Left renal cortex interstitium (tissue), 4 donors: ENCODE results near the gene SMIM9. TPM values are rescaled to one million over a fixed set of nuclear protein-coding genes. Genes with fewer than 3 reads are reported as not detected.
"Not testable (repeated sequence)": the region's sequence is repeated elsewhere in the genome, so short reads cannot be mapped to it uniquely, and the experiment has no call there.

ENCODE experiments used
- DNase-seq, 4 donors: peaks; one replicate each; pipeline ENCODE4 v3.0.0-alpha.2; 2013; ENCODE audit warnings: low read depth in 4 of 4, low spot score in 2 of 4, missing footprints in 1 of 4
- polyA plus RNA-seq, 4 donors: library from polyadenylated mRNA; unstranded; fragments of 120-200 nt; gene quantifications; one replicate each; pipeline ENCODE4 v1.2.1, GENCODE V29; 2013; ENCODE audit not compliant: insufficient read length in 4 of 4

Gene SMIM9
- polyA plus RNA-seq, result not detected

DNA sequence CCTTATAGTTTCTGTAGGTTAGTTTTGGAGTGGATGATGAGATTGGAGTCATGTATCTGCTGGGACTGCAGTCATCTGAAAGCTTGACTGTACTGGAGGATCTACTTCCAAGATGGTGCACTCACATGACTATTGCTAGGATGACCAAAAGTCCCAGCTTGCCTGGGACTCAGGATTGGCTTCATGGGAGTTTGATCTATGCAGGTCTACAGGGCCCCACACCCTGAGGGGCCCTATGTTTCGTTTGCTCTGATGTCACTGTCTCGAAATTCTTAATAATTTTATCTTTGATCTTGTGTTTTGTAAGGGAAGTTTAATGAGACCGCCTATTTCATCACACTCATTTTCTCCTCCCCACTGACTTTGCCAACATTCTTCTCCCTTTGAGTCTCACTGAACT is at the start of gene SMIM9:
Gene SMIM9 (minus strand): TSS at position 101 of the 400 bp plus-strand sequence. CDS start 3,806 bp downstream, outside the sequence.
- no peak for DNase-seq

DNA sequence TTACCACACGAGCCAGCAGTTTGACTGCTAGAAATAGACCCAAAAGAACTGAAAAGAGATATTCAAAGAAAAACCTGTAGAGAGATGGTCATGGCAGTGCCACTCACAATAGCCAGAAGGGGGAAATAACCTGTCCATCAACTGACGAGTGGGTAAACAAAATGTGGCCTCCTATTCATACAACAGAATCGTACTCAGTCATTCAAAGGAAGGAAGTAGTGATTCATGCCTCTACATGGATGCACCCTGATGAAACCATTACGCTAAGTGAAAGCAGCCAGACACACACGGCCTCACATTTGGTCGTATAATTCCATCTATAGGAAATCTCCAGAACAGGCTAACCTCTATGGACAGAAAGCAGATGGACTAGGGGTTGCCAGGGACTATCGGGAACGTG is 49.6 kb upstream of the SMIM9 start:
- DNase-seq, result not testable (repeated sequence)

DNA sequence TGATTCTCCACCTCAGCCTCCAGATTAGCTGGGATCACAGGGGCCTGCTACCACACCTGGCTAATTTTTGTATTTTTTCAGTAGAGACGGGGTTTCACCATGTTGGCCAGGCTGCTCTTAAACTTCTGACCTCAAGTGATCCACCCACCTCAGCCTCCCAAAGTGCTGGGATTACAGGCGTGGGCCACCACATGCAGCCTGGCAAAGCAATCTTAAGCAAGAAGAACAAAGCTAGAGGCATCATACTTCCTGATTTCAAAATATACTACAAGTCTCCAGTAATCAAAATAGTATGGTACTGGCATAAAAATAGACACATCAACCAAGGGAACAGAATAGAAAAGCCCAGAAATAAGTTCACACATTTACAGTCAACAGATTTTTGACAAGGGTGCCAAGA is 38.9 kb upstream of the SMIM9 start:
- DNase-seq, result no peak

DNA sequence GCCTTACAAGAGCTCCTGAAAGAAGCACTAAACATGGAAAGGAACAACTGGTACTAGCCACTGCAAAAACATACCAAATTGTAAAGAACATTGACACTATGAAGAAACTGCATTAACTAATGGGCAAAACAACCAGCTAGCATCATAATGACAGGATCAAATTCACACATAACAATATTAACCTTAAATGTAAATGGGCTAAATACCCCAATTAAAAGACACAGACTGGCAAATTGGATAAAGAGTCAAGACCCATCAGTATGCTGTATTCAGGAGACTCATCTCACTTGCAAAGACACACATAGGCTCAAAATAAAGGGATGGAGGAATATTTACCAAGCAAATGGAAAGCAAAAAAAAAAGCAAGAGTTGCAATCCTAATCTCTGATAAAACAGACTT is 34.1 kb upstream of the SMIM9 start:
- DNase-seq, result not testable (repeated sequence)

DNA sequence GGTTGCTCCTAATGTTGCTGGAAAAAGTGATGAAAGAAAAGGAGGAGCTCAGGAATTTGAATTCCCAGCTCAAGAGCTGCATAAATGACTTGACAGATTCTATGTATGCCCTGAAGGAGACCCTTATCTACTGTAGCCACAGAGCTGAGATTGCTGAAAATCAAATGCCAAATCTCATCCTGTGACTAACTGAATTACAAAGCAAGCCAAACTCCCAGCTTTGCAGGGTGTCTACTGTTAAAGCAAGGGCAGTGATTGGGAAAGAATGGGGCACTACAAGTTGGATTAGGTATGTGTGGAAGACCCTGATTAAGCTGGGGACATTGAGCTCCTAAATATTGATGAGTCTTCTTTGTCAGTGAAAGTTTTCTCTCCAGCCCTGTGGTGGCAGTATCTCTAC is 20.8 kb upstream of the SMIM9 start:
- no peak for DNase-seq

DNA sequence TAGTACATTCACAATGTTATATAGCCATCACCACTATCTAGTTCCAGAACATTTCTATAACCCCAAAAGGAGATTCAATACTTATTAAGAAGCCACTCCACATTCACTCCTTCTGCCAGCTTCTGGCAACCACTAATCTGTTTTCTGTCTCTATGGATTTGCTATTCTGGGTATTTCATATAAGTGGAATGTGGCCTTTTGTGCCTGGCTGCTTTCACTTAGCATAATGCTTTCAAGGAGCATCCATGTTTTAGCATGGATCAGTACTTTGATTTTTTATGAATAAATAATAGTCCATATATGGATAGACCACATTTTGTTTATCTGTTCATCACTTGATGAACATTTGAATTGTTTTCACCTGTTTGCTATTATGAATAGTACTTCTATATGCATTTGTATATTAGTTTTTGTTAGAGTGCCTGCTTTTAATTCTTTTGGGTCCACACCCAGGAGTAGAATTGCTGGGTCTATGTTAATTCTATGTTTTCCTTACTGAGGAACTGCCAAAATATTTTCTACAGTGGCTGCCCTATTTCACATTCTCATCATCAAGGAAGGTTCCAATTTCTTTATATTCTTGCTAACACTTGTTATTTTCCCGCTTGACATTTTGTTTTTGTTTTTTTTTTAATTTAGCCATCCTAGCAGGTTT is 16.6 kb upstream of the SMIM9 start:
- DNase-seq, result no peak

DNA sequence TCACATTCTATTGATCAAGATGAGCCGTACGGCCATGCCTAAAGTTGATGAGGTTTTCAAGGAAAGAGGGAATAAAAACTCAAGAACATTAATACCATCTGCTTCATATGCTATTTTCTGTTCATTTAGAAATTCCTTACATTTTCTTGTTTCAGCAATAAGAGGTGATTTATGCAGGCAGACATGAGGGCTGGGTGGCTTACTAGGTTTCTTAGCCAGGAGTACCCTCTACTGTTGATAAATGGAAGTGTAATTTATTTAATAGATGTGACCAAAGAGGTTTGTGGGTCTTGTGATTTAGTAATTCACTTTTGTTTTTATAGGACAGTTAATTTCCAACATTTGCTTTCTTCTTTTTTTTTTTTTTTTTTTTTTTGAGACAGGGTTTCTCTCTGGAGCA is 6.4 kb upstream of the SMIM9 start:
- DNase-seq, result peak in 1 of 4 donors; percentile 2

DNA sequence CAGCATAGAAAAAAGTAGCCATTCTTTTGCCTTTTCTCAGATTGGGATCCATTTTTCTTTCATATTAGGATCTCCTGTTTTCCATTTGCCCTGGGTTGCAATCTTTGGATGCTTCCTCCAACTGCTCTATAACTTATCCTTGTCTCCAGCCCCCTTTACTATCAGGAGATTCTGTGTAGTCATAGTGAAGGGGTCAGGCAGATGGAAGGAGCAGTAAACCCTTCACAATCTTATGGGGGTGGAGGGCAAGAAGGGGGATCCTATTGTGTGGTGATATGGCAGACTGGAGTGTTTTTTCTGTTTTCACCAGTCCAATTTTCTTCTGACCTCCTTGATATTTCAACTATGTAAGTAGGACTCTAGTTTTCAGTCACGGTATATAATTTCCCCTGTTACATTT is 1.7 kb upstream of the SMIM9 start:
- DNase-seq, result no peak

DNA sequence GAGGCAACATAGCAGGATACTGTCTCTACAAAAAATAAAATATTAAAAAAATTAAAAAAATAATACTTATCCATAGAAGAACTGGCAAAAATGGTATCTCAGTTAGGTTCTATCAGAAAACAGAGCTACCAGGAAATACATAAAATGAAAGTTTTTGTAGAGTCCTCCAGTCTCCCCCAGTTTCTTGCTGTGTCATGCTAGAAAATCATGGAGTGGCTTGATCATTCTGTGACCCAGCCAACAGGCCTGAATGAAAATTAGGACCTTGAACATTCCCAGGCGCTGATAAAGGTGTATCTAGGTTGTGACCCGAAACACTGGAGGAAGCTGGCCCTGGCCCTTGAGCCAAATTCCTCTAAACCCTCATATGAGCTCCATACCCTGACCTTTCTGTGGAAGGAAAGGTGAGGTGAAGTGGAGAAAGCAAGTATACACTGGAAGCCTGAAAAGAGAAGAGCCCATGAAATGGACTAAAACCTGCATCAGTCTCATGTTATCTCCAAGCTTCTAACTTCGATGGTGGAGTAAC is 652 bp downstream of the SMIM9 start:
- no peak for DNase-seq

DNA sequence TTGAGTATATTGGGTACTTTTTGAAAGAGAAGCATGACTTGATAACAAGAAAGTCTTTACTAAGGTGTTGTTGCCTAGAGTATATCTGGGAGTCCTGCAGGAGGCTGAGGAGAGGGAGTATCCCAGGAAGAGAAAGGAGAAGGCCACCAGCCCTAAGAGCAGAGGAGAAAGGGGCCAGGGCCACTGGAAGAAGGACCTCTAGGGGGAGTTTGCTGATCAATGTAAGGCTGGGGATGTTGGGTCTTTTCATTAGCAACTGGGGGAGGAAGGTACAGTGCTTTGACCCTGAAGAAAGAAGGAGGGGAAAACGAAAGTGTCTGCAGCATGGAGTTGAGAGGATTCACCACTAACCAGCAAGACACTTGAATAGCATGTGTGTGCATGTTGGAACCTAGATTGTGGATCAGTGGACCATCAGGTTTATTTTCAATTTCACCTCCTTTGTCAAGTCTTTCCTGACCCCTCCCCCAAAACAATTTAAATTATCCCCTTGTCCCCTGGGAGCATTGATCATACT is 4.5 kb downstream of the SMIM9 start:
- no peak for DNase-seq

DNA sequence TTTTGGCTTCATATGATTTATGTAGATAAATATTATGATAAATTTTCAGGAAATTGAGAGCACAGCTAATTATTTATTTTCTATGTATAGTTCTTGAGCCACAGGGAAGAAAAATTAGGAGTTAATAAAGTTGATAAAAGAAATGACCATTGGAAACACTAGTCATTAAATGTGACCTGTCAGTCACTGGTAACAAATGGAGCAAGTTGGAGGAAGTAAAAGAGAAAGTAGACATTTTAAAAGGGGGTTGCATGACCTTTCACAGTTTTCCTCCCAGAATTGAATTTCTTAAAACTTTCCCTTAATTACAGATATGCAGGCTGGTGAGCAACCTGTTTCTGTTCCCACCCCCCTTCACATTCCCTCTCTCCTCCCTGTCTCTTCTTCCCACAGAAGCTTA is 5.3 kb downstream of the SMIM9 start:
- no peak for DNase-seq

DNA sequence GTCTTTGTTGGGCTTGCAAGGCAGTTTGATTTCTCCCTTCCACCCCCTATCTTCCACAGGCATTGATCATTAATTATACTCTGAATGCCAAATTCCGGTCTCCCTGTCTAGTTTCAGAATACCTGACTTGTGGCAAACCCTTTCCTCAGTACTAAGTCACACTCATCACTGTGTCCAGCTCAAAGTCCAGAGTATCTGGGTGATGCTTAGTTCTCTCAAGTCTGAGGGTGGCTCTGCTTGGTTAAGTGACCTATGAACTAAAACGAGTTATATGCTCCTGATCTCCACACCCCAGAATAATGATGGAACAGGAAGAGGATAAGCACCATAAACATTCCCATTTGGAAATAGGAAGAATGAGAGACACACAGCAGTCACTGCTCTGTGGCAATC is 6.5 kb downstream of the SMIM9 start:
- DNase-seq, result no peak

DNA sequence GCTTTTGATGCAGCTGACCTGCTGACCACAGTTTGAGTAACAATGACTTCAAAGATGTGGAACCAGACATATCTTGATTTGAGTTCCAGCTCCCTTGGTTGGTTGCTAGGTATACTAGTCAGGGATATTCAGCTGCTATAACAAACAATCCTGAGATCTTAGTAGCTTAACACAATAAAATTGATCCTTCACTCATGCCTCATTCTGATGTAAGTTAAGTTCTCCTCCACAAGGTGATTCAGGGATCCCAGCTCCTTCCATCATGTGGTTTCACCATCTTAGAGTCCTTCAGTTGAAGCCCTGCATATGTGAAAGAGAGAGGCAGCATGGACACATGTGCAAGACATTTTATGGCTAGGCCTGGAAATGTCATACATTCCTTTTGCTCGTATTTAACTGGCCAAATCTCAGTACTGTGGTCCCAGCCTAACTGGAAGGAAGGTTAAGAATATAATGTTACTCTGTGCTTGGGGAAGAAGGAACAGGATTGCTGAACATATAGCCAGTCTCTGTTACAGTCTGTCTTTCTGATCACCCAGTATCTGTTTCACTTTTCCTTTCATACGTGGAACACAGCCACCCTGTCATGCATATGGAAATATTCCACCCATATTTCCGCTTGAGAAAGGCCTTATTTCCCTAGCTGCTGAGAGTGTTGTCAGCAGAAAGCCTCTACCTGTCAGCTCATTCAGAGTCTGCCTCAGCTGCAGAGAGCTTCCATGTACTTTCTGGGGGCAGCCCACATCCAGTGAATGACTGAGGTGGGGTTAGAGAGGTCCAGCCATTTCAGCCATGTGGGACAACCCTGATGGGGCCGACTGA is 7.1 kb downstream of the SMIM9 start:
- no peak for DNase-seq

DNA sequence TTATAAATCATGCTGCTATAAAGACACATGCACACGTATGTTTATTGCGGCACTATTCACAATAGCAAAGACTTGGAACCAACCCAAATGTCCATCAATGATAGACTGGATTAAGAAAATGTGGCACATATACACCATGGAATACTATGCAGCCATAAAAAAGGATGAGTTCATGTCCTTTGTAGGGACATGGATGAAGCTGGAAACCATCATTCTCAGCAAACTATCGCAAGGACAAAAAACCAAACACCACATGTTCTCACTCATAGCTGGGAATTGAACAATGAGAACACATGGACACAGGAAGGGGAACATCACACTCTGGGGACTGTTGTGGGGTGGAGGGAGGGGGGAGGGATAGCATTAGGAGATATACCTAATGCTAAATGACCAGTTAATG is 8.9 kb downstream of the SMIM9 start:
- DNase-seq, result not testable (repeated sequence)

DNA sequence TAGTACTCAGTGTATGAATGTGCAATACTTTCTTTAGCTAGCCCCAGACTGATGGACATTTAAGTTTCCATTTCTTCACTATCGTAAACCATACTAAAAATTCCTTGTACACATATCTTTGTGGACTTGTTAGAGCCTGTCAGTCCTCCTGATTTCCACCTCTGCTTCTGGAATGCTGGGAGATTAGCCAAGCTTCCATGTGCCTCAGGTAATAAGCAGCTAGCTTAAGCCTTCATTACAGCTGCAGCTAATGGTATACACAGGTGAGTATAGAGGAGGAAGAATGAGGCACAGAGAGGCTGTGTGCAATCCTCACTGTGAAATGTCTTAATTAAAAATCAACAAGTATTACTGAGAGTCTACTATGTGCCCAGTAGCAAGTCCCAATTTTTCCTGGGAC is 9.8 kb downstream of the SMIM9 start:
- no peak for DNase-seq

DNA sequence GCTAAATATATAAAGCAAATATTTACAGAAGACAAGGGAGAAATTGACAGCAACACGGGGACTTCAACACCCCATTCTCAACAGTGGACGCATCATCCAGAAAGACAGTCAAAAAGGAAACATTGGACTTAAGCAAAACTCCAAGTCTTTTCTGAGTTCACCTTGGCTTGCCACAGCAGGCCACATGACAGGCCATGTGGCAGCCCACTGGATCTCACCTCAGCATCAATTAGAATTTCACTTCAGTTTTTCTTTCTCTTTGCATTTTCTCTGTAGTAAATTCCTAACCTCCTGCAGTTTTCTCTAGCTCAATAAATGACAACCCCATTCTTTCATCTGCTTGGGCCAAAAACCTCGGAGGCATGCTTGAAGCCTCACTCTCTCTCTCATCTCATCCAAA is 12.4 kb downstream of the SMIM9 start:
- no peak for DNase-seq

DNA sequence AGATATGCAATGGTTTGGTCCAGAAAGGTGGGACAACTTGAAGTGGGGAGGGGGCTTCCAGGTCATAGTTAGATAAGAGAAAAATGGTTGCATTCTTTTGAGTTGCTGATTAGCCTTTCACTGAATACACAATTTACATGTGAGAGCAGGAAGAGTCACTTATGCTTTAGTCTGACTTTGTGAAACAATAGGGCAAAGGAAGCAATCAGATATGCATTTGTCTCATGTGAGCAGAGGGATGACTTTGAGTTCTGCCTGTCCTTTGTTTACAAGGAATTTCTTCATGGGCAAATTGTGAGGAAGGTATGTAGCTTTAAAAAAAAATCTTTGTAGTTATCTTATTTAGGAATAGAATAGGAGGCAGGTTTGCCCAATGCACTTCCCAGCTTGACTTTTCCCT is 12.9 kb downstream of the SMIM9 start:
- no peak for DNase-seq

DNA sequence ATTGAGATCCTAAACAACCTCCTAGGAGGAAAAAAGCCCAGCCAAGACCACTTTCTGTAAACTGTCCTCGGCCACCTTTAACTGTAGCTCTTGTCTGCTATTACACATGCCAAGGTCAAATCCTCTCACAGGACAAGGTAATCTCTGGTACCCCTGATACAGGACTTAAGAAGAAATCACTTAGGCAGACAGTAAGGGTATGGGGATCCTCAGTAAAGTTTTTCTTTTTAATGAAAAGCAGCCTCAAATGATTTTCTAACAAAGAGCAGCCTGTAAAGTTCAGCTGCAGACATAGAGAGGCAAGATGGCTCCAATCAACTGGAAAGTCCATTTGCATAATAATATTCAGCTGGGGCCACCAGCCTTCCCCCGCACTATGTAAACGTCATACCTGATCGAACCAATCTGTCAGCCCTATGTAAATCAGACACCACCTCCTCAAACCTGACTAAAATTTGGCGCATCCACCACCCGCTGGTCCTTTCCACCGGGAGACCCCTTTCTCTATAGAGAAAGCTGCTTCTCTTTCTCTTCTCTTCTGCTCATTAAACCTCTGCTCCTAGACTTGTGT is 14.6 kb downstream of the SMIM9 start:
- DNase-seq, result no peak

DNA sequence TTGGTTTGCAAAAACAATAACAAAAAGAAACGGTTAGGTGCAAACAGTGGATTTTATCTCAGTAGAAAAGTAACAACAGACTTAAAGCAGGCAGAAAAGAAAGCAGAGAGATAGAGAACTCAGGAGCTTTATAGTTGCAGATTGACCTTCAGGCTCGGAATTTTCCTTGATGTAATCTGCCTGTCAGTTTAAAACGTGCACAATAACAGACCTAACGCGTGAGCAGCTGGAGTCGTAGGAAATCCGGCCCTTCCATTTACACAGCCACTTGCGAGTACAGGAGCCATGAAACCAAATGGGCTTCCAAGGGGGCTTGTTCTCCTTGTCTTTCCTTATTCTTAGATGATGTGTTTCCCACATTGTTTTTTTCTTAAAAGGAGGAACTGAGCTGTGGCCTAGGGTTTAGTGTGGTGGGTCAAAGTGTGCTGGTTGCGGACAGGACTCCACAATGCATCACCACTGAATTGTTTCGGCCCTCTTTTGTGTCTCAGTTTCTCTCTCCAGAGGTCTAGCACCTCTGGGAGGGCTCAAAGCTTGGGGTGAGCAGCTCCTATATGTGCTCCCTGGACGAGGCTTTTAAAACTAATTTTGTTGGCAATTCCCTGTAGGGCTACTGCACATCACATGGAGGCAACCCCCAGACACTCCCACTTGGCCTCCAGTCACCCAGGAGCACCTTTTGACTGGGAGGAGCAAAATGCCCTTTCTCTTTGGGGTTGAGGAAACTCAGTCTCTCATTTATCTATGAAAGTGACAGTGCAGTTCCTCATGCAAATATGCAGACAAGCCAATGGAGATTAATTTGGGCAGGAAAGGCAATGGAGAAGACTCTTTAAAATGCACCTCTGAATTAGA is 15.3 kb downstream of the SMIM9 start:
- DNase-seq, result no peak

DNA sequence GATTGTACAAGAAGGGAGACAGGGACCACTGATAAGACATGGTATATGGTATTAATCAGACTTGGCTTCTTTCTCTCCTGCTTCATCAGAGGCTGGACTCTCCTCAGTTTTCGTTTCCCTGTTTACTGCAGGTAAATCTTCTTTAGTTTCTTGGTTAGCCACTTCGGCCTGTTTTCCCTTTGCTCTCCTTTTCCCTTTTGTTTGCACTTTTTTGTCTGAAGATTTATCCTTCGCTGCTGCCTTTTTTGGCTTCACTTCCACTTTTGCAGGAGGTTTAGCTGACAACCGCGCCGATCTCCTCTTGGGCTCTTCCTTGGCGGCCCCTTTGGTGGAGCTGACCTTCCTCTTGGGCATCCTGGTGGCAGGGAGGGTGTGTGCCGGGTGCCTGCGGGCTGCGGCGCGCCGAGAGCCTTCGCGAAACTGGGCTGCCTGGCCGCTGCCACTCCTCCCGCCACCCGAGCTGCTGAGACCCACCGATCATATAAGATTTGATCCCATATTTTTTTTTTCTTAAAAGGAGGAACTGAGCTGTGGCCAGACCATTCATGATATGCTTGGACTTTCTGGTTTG is 17.3 kb downstream of the SMIM9 start:
- not testable (repeated sequence) for DNase-seq
